GM18867 (cell line): ENCODE data around the gene AMBP.

Experiments used
- ATAC-seq: cut with Tn5 transposase; IDR thresholded peaks from one replicate; pipeline ENCODE4 v1.9.1; 2021; ENCODE audit warnings: mild to moderate bottlenecking, moderate library complexity; ENCODE audit not compliant: unreplicated experiment

The AMBP gene

GRCh38 chr9:114078021-114078780 lies at the start of gene AMBP:
Gene AMBP (minus strand): TSS chr9:114078300. CDS start chr9:114078209, 91 bp downstream.
- no peak for ATAC-seq

- ATAC-seq: no peak
These were observed 48.4 kb upstream of the AMBP start for GRCh38 chr9:114126247-114127060.

- ATAC-seq: no peak
These were observed 47.4 kb upstream of the AMBP start for GRCh38 chr9:114125476-114126013.

DNA sequence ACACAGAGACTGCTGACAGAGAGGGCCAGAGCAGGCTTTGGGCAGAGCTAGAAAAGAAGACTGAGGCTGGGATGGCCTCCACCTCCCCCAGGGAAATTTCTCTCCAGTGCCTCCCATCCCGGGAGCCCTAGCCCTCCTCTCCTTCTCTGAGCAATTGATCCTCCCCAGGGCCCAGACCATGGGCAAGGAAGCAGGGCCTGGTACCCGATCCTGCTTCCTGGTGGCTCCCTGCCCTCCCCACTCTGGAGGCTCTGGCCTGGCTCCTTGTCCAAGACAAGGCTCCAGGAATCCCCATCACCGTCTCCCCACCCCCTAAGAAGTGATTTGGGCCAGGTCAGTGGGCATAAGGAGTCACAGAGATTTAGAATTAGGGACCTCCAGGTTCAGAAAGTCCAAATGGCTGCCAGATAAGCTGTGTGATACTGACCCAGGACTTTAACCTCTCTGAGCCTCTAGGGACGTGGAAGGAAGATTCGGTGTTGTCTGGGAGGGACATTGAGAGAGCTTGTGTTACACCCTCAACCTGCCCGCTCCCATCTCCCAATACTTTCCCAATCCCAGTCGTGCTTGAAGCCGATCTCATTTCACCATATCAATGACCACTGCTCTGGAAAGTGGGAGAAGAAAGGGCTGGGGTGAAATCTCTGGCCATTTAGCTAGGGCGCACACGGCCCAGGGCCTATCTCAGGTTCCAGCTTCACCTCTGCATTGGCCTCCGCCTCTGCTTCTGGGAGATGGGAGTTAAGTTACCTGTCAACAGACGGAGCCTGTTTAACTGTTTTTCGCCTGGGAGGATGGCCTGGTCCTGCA lies 46.8 kb upstream of the AMBP start:
- ATAC-seq: no peak

DNA sequence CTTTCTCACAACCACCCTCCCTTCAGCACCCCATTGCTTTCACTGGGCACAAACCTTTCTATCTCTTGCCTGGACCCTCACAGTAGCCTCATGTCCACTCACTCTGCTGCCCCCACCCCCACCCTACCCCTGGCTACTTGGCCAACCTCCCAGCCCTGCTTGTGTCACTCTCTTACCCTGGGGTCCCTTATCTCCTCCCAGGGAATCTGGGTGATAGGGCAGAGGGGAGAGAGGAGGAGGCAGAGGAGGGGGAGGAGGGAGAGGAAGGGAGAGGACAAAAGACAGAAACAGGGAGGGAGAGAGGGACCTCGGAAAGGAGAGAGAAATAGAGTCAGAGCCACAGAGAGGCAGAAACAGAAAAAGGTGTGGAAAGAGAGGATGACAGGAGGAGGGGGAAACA lies 46.0 kb upstream of the AMBP start:
- ATAC-seq: no peak

GRCh38 chr9:114123031-114123977 lies 45.2 kb upstream of the AMBP start:
- no peak for ATAC-seq

DNA sequence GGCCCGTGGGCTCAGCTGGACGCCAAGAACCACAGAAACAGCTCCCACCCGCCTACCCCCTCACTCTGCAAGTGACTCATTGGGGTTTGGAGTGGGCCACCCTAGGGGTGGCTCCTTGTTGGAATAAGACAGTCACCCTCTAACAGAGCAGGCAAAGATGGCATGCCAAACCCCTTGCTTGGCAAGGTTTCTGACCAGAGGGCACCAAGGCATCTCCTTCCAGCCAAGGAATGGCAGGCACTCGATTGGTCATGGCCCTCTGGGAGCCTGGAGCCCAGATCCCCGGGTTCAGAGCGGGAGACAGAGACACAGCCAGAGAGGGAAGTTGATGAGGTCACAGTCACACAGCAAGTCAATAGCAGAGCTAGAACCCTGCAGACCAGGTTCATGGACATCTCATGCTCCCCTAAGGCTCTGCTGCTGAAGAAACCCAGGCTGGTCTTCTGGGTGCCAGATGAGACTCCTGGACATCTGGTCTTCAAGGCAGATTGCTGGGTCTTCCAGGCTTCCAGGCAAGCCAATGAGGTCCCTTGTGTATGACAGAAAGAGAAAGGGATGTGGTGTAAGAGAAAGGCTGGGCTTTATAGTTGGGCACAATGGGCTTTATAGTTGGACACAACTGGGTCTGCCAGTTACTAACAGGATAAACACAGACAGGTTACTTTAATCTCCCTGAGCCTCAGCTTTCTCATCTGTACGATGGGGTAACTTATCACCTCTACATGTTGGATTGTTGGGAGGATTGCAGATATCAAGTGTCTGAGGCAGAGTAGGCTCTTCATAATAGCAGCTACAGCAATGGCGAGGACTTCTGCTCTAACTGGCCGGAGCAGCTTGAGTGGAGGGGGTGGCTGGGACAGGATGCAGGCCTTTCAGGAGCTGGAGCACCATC lies 44.3 kb upstream of the AMBP start:
- no peak for ATAC-seq

GRCh38 chr9:114121227-114122135 lies 43.4 kb upstream of the AMBP start:
- no peak for ATAC-seq

GRCh38 chr9:114120192-114121014 lies 42.3 kb upstream of the AMBP start:
- no peak for ATAC-seq

DNA sequence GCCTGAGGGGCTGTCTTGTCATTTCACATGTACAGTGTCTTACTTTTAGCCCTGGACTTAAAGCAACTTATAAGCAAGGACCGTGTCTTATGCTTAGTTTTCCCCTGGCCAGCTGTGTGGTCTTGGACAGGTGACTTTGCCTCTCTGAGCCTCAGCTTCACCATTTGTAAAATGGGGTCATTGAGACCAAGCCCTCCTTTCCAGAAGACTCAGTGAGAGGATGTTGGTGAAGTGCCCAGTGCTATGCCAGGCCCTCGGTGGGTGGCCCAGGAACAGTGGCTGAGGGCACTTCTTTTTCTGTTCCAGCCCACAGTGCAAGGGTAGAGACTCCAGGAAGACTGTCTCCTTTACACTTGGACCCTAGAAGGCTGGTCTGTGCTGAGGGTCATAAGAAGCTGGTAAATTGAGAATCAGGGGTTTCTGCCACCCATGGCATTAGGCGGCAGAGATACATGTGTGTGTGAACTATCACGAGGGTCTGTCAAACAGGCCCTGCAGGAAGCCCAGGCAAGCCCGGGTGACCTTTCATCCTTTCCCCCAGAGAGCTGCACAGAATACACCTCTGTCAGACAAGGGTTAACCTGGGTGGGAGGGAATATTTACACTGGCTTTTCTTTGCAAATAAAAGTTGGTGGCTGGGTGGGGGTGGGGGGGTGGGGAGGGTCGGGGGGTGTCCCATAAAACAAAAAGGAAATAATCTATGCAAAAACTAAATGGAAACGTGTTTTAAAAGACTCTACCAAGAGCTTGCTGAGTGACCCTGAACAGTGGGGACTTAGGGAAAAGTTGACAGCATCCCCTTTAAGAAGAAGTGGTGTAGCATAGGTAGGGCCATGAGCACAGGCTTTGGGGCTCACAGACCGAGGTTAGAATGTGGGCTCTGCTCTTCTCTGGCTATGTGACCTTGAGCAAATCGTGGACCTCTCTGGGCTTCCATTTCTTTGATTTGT lies 41.4 kb upstream of the AMBP start:
- no peak for ATAC-seq

DNA sequence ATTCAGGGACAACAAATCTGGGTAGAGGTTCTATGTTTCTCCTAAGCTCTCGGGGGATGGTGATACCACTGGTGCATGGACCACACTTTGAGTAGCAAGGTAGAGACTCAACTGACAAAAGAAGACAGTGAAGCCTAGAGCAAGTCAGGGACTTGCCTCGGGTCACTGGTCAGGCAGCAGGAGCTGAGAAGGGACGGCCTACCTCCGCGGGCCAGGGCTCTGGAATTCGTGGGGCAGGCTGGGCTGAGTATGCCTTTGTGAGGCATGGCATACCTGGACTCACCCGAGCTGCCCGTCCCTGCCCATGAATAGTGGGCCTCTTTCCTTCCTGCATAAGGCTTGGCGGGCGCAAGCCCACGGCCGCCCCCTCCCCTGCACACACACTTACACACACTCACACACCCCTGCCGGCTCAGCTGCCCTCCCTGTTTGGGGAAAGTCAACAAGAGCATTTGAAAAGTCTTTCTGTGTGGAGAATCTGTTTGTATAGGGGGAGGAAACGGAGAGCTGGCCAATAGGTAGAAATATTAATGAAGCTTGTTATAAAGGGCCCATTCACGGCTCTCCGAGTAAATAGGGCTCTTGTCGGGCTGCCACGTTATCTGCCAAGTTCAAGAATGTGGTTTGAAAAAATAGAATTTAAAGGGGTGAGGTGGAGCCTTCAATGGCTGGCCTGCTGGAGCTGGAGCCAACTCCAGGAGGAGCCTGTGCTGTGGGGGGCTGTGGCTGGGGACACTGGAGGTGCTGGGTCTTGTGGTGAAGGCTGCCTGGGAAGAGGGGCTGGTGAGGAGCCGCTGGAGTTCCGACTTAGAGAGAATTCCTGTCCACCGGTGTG lies 40.1 kb upstream of the AMBP start:
- ATAC-seq: no peak

GRCh38 chr9:114117614-114117995 lies 39.5 kb upstream of the AMBP start:
- no peak for ATAC-seq

- no peak for ATAC-seq
These were observed 38.1 kb upstream of the AMBP start for GRCh38 chr9:114116126-114116747.

- no peak for ATAC-seq
These were observed 37.6 kb upstream of the AMBP start for GRCh38 chr9:114115654-114116125.

DNA sequence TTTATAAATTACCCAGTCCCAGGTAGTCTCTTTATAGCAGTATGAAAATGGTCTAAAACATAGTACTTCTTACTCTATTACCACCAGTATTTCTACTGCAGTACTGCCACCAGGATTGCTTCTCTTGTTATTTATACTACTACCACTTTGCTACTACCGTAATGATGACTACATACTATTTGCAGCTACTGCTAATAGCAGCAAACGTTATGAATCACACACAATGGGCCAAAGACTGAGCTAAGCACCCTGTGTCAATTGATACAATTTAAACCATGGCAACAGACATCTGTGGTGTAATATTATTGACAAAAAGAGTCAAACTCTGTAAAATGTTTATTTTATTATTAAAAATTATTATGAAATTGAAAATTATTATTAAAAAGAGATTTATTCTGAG lies 36.3 kb upstream of the AMBP start:
- no peak for ATAC-seq
